Activated naive CD4-positive, alpha-beta T cell treated with Interleukin-2 at 50 U/mL for 16 hours (primary cell): ENCODE measurements around the gene PLAC8L1.

ENCODE experiments used
- DNase-seq: peaks from one replicate; pipeline ENCODE4 v3.0.0-alpha.2; 2020

The PLAC8L1 gene

DNA sequence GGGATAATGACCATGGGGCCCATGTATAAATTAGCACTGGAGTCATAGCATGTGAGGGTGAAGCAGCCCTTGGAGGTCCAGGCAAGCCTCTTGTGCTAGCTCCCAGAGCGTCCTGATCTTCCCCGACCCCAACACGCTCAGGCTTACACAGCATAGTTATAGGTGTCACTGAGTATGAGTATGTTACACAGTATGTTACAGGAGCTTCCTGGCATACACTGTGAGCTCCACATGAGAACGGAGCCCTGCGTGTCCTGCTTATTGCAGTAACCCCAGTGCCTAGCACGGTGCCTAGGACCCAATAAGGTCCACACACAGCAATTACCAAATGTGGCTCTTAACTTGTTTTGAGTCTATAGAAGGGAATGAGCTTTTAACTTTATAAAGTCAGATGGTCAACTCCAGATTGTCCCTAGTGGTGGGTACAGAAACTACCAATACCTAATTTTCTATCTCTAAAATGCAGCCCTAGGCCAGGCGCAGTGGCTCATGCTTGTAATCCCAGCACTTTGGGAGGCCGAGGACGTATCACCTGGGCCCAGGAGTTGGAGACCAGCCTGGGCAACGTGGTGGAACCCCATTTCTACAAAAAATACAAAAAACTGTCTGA lies 64.1 kb downstream of the PLAC8L1 start:
- no peak for DNase-seq

DNA sequence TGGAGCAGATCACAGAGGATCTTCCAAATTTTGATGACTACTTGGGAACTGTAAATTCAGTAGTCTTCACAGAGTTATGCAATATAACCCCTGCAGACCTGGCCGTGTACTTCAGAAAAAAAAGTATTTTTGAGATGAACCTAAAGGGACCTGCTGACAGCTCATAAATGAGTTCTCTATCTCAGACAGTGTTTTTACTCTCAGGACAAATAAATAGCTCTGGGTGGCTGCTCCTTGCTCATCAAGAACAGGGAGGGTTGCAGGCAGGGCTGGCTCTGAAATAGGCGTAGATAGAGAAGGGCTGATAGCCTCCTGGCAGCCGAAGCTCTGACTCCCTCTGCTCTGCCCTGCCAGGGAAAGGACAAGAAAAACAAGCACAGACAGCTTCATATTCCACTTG lies 64.8 kb downstream of the PLAC8L1 start:
- no peak for DNase-seq

DNA sequence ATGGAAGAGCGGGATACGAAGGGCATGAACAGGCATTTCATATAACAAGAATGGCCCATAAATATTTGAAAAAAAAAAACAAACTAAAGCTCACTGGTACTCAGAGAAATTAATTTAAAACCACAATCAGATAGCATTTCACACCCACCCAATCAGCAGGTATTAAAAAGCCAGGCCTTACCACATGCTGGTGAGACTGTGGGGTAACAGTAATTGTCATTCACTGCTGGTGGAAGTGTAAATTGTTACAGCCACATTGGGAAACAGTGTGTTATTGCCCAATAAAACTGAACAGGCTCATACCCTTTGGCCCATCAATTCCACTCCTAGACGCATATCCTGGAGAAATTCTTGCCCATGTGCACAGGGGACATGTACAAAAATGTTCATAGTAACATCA lies 66.0 kb downstream of the PLAC8L1 start:
- no peak for DNase-seq

DNA sequence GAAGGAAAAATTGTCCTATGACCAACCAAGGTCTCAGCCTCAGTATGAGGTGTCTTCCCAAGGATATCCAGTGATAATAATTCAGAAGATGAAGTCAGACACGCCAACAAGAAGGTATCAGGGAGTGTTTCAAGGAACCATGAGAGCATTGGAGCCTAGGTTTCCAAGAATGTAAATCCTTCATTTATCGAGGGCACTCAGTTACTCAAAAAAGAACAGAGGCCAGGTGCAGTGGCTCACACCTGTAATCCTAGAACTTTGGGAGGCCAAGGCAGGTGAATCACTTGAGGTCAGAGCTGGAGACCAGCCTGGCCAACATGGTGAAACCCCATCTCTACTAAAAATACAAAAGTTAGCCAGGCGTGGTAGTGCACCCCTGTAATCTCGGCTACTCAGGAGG lies 70.8 kb downstream of the PLAC8L1 start:
- DNase-seq = no peak
